Measurements from ENCODE around the gene USP2. TPM values are rescaled to one million over a fixed set of nuclear protein-coding genes. Genes with fewer than 3 reads are reported as not detected.

The USP2 gene
- total RNA-seq, 1 donor from 2014 or later: 0.63 TPM

- DNase-seq (ENCODE audit: low read depth): no peak
- no peak for TF ChIP-seq CTCF (conservative IDR thresholded peaks at IDR 0.05; ENCODE audit: low read depth, low read length)
- no peak overlapping the region for H3K4me3 ChIP-seq (ENCODE audit: low read depth, low read length)
Measured at GRCh38 chr11:119332111-119332765, 49.3 kb downstream of the USP2 start.

GRCh38 chr11:119330237-119330636, 51.3 kb downstream of the USP2 start:
- no peak for TF ChIP-seq CTCF (conservative IDR thresholded peaks at IDR 0.05; ENCODE audit: low read depth, low read length)
- H3K4me3 ChIP-seq (ENCODE audit: low read depth, low read length): no peak overlapping the region
- DNase-seq (ENCODE audit: low read depth): no peak

- no peak for TF ChIP-seq CTCF (conservative IDR thresholded peaks at IDR 0.05; ENCODE audit: low read depth, low read length)
- DNase-seq (ENCODE audit: low read depth): no peak
- H3K4me3 ChIP-seq (ENCODE audit: low read depth, low read length): no peak overlapping the region
Measured at GRCh38 chr11:119329320-119329719, 52.2 kb downstream of the USP2 start.

- DNase-seq (ENCODE audit: low read depth): no peak
Measured at GRCh38 chr11:119324189-119324588, 57.3 kb downstream of the USP2 start.

GRCh38 chr11:119323532-119324033, 57.9 kb downstream of the USP2 start:
- TF ChIP-seq CTCF (conservative IDR thresholded peaks at IDR 0.05; ENCODE audit: low read depth, low read length): peak; percentile 90
- H3K4me3 ChIP-seq (ENCODE audit: low read depth, low read length): no peak overlapping the region
- no peak for DNase-seq (ENCODE audit: low read depth)

More at GRCh38 chr11:119324189-119324588, 57.3 kb downstream of the USP2 start:
- H3K4me3 ChIP-seq (ENCODE audit: low read depth, low read length): no peak overlapping the region
- TF ChIP-seq CTCF (conservative IDR thresholded peaks at IDR 0.05; ENCODE audit: low read depth, low read length): no peak

- DNase-seq (ENCODE audit: low read depth): no peak
- no peak for TF ChIP-seq CTCF (conservative IDR thresholded peaks at IDR 0.05; ENCODE audit: low read depth, low read length)
- no peak overlapping the region for H3K4me3 ChIP-seq (ENCODE audit: low read depth, low read length)
Measured at GRCh38 chr11:119322921-119323531, 58.5 kb downstream of the USP2 start.

- no peak for DNase-seq (ENCODE audit: low read depth)
- TF ChIP-seq CTCF (conservative IDR thresholded peaks at IDR 0.05; ENCODE audit: low read depth, low read length): peak; percentile 10
- no peak overlapping the region for H3K4me3 ChIP-seq (ENCODE audit: low read depth, low read length)
Measured at GRCh38 chr11:119322360-119322739, 59.1 kb downstream of the USP2 start.

Measured in epithelial cell of proximal tubule (primary cell).